Adrenal gland (tissue), 5 donors: ENCODE measurements around the gene SLC36A3.

Experiments used
- POLR2A ChIP-seq, 2 donors: fragments of 450-650 bp; IDR thresholded peaks; one replicate each; pipeline ENCODE4 v1.6.1; 2017; ENCODE audit warnings: antibody characterized with exemption in 2 of 2, mild to moderate bottlenecking in 2 of 2, moderate library complexity in 1 of 2
- TF ChIP-seq, protein P1 (sequence below), 6 experiments: fragments of 450-650 bp in 4 of 6; fragments of 200-600 bp in 2 of 6; sonication (generic) in 1 of 6; IDR thresholded peaks; 1 replicate in 5 of 6; 2 replicates in 1 of 6; pipeline versions ENCODE4 v1.5.1 to v1.8.0; 2016 to 2021; ENCODE audit warnings: antibody characterized with exemption in 6 of 6, mild to moderate bottlenecking in 2 of 6, moderate library complexity in 1 of 6
- donor health status: DM: no; HTN: no; CAD: no.

DNA sequence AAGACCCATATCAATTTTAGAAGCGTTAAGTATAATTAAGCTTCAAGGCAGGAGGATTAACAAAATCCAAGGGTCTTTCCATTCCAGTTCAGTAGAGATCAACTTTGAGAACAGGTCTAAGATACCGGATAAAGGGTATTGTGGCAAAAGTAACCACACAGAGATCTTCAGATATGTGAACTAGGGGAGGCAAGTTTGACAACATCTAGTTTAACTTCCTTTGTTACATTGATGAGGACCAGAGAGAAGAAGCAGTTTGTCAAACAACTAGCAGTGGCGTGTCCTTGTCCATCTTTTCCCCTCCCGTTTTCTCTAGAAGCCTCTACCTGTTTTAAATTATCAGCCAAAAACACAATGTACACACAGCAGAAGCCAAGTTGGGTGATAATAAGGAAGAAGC, 35.2 kb upstream of the SLC36A3 start:
- TF ChIP-seq POLR2A (IDR thresholded peaks at IDR 0.05) = no peak
- TF ChIP-seq, protein P1, sequence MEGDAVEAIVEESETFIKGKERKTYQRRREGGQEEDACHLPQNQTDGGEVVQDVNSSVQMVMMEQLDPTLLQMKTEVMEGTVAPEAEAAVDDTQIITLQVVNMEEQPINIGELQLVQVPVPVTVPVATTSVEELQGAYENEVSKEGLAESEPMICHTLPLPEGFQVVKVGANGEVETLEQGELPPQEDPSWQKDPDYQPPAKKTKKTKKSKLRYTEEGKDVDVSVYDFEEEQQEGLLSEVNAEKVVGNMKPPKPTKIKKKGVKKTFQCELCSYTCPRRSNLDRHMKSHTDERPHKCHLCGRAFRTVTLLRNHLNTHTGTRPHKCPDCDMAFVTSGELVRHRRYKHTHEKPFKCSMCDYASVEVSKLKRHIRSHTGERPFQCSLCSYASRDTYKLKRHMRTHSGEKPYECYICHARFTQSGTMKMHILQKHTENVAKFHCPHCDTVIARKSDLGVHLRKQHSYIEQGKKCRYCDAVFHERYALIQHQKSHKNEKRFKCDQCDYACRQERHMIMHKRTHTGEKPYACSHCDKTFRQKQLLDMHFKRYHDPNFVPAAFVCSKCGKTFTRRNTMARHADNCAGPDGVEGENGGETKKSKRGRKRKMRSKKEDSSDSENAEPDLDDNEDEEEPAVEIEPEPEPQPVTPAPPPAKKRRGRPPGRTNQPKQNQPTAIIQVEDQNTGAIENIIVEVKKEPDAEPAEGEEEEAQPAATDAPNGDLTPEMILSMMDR (IDR thresholded peaks at IDR 0.05) = no peak
